Endothelial cell of umbilical vein (primary cell): ENCODE results near the gene TLR1. TPM values are rescaled to one million over a fixed set of nuclear protein-coding genes. Genes with fewer than 3 reads are reported as not detected.

Source experiments
- BruUV-seq: library from RNA; stranded (reverse); fragments of 400-500 nt; replicated peaks from 2 replicates; lab custom pipeline; 2021; lab: Mats Ljungman, UMichigan
- CTCF ChIA-PET: fragments of 300-600, 350-600 bp; sonication (Branson Sonifier 250); formaldehyde crosslinking; loops from one replicate; lab custom pipeline; 2021; ENCODE audit warnings: antibody characterized with exemption, inconsistent platforms; lab: Charles Lee
- POLR2A ChIA-PET: fragments of 300-600, 350-600 bp; sonication (Branson Sonifier 250); formaldehyde crosslinking; loops from one replicate; lab custom pipeline; 2021; ENCODE audit warnings: antibody characterized with exemption, inconsistent platforms; lab: Charles Lee
- DNase-seq: peaks from one replicate; pipeline ENCODE4 v3.0.0-alpha.2; 2011; ENCODE audit warnings: low read depth, low spot score
- FAIRE-seq: peaks from 2 replicates; lab custom pipeline; 2011; peaks lifted over from hg19 to GRCh38; lab: Jason Lieb, UNC
- H2AFZ ChIP-seq: 2 replicates; pipeline ENCODE4 v1.6.0; 2012; ENCODE audit warnings: low read depth, low read length, control low read depth, inconsistent platforms
- H3K27ac ChIP-seq: 2 replicates; pipeline ENCODE4 v1.5.1; 2011; ENCODE audit warnings: low read depth, mild to moderate bottlenecking, control low read depth, low read length, moderate library complexity; ENCODE audit not compliant: insufficient read depth
- H3K27me3 ChIP-seq, 2 experiments: 2 replicates each; pipeline versions ENCODE4 v1.6.0 to v1.6.1; 2011; ENCODE audit warnings: low read length in 2 of 2, mixed read lengths in 1 of 2; ENCODE audit not compliant: control insufficient read depth in 2 of 2, insufficient read depth in 2 of 2
- H3K36me3 ChIP-seq, 2 experiments: 2 replicates in 1 of 2; 3 replicates in 1 of 2; pipeline ENCODE4 v1.5.1; 2011; ENCODE audit warnings: low read length in 2 of 2, mild to moderate bottlenecking in 1 of 2, moderate library complexity in 1 of 2; ENCODE audit not compliant: control insufficient read depth in 2 of 2, insufficient read depth in 2 of 2; ENCODE audit errors: extremely low read depth in 1 of 2
- H3K4me1 ChIP-seq: 3 replicates; pipeline ENCODE4 v1.5.1; 2011; ENCODE audit warnings: mild to moderate bottlenecking, low read length; ENCODE audit not compliant: control insufficient read depth, insufficient read depth; ENCODE audit errors: extremely low read depth
- H3K4me2 ChIP-seq: 2 replicates; pipeline ENCODE4 v1.6.1; 2011; ENCODE audit warnings: low read length, control low read depth, mixed read lengths; ENCODE audit not compliant: insufficient read depth
- H3K4me3 ChIP-seq, 3 experiments: fragments of 200-600 bp in 1 of 3; sonication (generic), shearing (Covaris generic) in 1 of 3; replicated peaks in 1 of 3; 2 replicates each; pipeline ENCODE4 v1.5.1; 2011 to 2016; ENCODE audit warnings: control low read depth in 3 of 3, low read length in 3 of 3, mild to moderate bottlenecking in 2 of 3, inconsistent platforms in 1 of 3, low read depth in 1 of 3, moderate library complexity in 1 of 3; ENCODE audit not compliant: insufficient read depth in 1 of 3
- H3K79me2 ChIP-seq: 2 replicates; pipeline ENCODE4 v1.6.0; 2012; ENCODE audit warnings: low read length, inconsistent platforms; ENCODE audit not compliant: control insufficient read depth, insufficient read depth
- H3K9ac ChIP-seq: replicated peaks from 2 replicates; pipeline ENCODE3; 2011; ENCODE audit warnings: low read length, control low read depth; ENCODE audit not compliant: insufficient read depth; ENCODE audit errors: extremely low read depth
- H3K9me1 ChIP-seq: replicated peaks from 3 replicates; pipeline ENCODE4 v1.6.0; 2011; ENCODE audit warnings: mild to moderate bottlenecking, low read length; ENCODE audit not compliant: control insufficient read depth, insufficient read depth; ENCODE audit errors: extremely low read depth
- H3K9me3 ChIP-seq: replicated peaks from 2 replicates; pipeline ENCODE4 v1.5.1; 2012; ENCODE audit warnings: low read length, inconsistent platforms; ENCODE audit not compliant: control insufficient read depth, insufficient read depth
- H4K20me1 ChIP-seq: replicated peaks from 2 replicates; pipeline ENCODE3; 2011; ENCODE audit warnings: mild to moderate bottlenecking, low read length; ENCODE audit not compliant: control insufficient read depth, insufficient read depth; ENCODE audit errors: extremely low read depth
- dilution Hi-C: fragments of 300-500 bp; cut with MboI; formaldehyde crosslinking; loops from one replicate; pipeline ENCODE4 v1.15.0; 2019; ENCODE audit warnings: low sequenced_read_pairs; ENCODE audit not compliant: extremely low pct_ligation_motif_present
- intact Hi-C: fragments of 100-400 bp; cut with micrococcal nuclease; formaldehyde crosslinking; loops from one replicate; pipeline ENCODE4 v1.10.0; 2022
- polyA plus RNA-seq, 4 experiments: library from polyadenylated mRNA; depleted of rRNA in 3 of 4; stranded (reverse) in 3 of 4; unstranded in 1 of 4; fragments of >200 nt; gene quantifications; 2 replicates each; pipeline versions ENCODE4 v1.2.1 to v1.2.3, GENCODE V29; 2011 to 2012; ENCODE audit warnings: missing spikeins in 1 of 4
- total RNA-seq: library from RNA; stranded (reverse); gene quantifications from 2 replicates; pipeline ENCODE4 v1.2.3, GENCODE V29; 2021
- TF ChIP-seq, protein P1 (sequence below), 2 donors: IDR thresholded peaks; 1 replicate in 1 of 2; 2 replicates in 1 of 2; pipeline ENCODE4 v1.5.1; 2011; ENCODE audit warnings: low read length in 2 of 2, mild to moderate bottlenecking in 2 of 2, moderate library complexity in 2 of 2, control low read depth in 1 of 2, inconsistent platforms in 1 of 2, low read depth in 1 of 2; ENCODE audit not compliant: insufficient read depth in 1 of 2; ENCODE audit errors: extremely low read depth in 1 of 2
- TF ChIP-seq, protein P2 (sequence below): IDR thresholded peaks from 2 replicates; pipeline ENCODE4 v1.6.1; 2011; ENCODE audit not compliant: insufficient read depth, insufficient read length

The TLR1 gene
- total and polyA plus RNA-seq, 2 donors (not counting 3 experiments of a cell fraction or from before 2014, with no cell fraction given) = 0.81 to 2.7 TPM

- no peaks in the 10 kb centered on the region for H3K79me2 ChIP-seq
- H3K9me1 ChIP-seq = no peaks in the 10 kb centered on the region
- H2AFZ ChIP-seq = no peak overlapping the region
- no peak overlapping the region for H3K9ac ChIP-seq
- no peak overlapping the region for H3K27ac ChIP-seq
- H3K4me2 ChIP-seq = no peak overlapping the region
- TF ChIP-seq, protein P1, sequence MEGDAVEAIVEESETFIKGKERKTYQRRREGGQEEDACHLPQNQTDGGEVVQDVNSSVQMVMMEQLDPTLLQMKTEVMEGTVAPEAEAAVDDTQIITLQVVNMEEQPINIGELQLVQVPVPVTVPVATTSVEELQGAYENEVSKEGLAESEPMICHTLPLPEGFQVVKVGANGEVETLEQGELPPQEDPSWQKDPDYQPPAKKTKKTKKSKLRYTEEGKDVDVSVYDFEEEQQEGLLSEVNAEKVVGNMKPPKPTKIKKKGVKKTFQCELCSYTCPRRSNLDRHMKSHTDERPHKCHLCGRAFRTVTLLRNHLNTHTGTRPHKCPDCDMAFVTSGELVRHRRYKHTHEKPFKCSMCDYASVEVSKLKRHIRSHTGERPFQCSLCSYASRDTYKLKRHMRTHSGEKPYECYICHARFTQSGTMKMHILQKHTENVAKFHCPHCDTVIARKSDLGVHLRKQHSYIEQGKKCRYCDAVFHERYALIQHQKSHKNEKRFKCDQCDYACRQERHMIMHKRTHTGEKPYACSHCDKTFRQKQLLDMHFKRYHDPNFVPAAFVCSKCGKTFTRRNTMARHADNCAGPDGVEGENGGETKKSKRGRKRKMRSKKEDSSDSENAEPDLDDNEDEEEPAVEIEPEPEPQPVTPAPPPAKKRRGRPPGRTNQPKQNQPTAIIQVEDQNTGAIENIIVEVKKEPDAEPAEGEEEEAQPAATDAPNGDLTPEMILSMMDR (IDR thresholded peaks at IDR 0.05; ENCODE audit: extremely low read depth in 1 of 2, insufficient read depth in 1 of 2, low read depth in 1 of 2, low read length in 2 of 2) = peak in 1 of 2 donors; percentile 8
- TF ChIP-seq, protein P2, sequence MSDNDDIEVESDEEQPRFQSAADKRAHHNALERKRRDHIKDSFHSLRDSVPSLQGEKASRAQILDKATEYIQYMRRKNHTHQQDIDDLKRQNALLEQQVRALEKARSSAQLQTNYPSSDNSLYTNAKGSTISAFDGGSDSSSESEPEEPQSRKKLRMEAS = no peak
- H3K36me3 ChIP-seq = no peaks in the 10 kb centered on the region
- no TSS peak for BruUV-seq
- DNase-seq = no peak
- no peak for FAIRE-seq
- H3K4me1 ChIP-seq = no peaks in the 10 kb centered on the region
- CTCF ChIA-PET = interaction anchor here (0.6 to 7.2 kb wide), 9 partner anchors 24 to 579 kb away, joined by 3 to 95 read pairs (median 23); partner anchors contain the start of genes TLR1 and TLR10
- no peaks in the 10 kb centered on the region for H3K9me3 ChIP-seq
- intact Hi-C loops (loop anchor here (10.0 kb wide), 1 partner anchor 287 kb away; no protein-coding TSS in a partner anchor), dilution Hi-C loops (no loop called here)
- H4K20me1 ChIP-seq = no peaks in the 10 kb centered on the region
- peaks cover 0 to 3% of the 10 kb centered on the region in 2 experiments for H3K27me3 ChIP-seq
- no peak overlapping the region for H3K4me3 ChIP-seq
- POLR2A ChIA-PET = no interaction called here
Observed at GRCh38 chr4:38757945-38758600, 46.5 kb downstream of the TLR1 start.
